ENCODE data around the gene PTPN7. TPM values are rescaled to one million over a fixed set of nuclear protein-coding genes. Genes with fewer than 3 reads are reported as not detected.
"Not testable (repeated sequence)": the region's sequence is repeated elsewhere in the genome, so short reads cannot be mapped to it uniquely, and the experiment has no call there.

The PTPN7 gene
- total RNA-seq, 1 donor from 2014 or later: not detected

DNA sequence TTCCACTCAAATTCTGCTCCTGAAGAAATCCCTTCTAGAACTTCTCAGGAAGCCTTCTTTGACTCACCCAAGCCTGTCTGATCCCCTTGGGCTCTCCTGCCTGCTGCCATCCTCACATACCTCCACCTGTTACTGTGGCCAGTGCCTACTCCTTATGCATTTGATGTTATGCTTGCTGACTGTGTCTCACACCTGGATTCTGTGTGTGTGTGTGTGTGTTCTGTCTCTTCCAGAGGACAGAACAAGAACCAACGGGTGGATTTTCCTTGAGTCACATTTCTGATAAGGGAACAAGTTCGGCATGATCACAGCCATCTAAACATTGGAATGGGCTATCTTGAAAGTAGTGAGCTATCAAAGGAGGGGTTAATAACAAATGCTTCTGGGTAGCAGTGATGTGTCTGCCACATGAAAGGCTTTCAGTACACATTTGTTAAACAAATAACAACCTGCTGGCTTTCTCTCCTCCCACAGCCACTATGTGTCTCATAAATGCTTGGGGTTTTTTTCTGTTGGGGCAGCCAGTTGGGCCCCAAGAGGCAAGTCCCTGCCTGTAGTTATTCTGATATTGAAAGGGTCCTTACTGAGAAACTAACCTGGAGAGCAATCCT lies 46.6 kb downstream of the PTPN7 start:
- H3K27ac Mint-ChIP-seq: no peak overlapping the region
- no peak overlapping the region for H3K4me3 Mint-ChIP-seq
- H3F3A ChIP-seq (ENCODE audit: low read depth): no peaks in the 10 kb centered on the region
- H2AFZ ChIP-seq (replicated peaks): no peak overlapping the region
- H3K27ac ChIP-seq: no peak overlapping the region
- no peak overlapping the region for H3K4me2 ChIP-seq
- no peak overlapping the region for H3K4me3 ChIP-seq
- no peaks in the 10 kb centered on the region for H3K9me3 ChIP-seq (ENCODE audit: low read depth)
- TF ChIP-seq EZH2 (IDR thresholded peaks at IDR 0.05) (no peak), EZH2phosphoT487 (IDR thresholded peaks at IDR 0.05) (no peak)
- TF ChIP-seq, protein P1, sequence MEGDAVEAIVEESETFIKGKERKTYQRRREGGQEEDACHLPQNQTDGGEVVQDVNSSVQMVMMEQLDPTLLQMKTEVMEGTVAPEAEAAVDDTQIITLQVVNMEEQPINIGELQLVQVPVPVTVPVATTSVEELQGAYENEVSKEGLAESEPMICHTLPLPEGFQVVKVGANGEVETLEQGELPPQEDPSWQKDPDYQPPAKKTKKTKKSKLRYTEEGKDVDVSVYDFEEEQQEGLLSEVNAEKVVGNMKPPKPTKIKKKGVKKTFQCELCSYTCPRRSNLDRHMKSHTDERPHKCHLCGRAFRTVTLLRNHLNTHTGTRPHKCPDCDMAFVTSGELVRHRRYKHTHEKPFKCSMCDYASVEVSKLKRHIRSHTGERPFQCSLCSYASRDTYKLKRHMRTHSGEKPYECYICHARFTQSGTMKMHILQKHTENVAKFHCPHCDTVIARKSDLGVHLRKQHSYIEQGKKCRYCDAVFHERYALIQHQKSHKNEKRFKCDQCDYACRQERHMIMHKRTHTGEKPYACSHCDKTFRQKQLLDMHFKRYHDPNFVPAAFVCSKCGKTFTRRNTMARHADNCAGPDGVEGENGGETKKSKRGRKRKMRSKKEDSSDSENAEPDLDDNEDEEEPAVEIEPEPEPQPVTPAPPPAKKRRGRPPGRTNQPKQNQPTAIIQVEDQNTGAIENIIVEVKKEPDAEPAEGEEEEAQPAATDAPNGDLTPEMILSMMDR (IDR thresholded peaks at IDR 0.05): no peak
- H3K9me3 Mint-ChIP-seq: no peaks in the 10 kb centered on the region
- no peaks in the 10 kb centered on the region for H3K36me3 ChIP-seq
- no peaks in the 10 kb centered on the region for H4K20me1 ChIP-seq (ENCODE audit: low read depth)
- peaks cover 20% of the 10 kb centered on the region for H3K4me1 Mint-ChIP-seq
- no peaks in the 10 kb centered on the region for H3K36me3 Mint-ChIP-seq
- peaks cover 10% of the 10 kb centered on the region for H3K4me1 ChIP-seq
- DNase-seq (ENCODE audit: low spot score): no peak
- no peaks in the 10 kb centered on the region for H3K27me3 ChIP-seq
- no peaks in the 10 kb centered on the region for H3K79me2 ChIP-seq (ENCODE audit: low read depth)
- peaks cover 2% of the 10 kb centered on the region for H3K27me3 Mint-ChIP-seq (ENCODE audit: insufficient read depth, low read depth)
- H3K9ac ChIP-seq: no peak overlapping the region

DNA sequence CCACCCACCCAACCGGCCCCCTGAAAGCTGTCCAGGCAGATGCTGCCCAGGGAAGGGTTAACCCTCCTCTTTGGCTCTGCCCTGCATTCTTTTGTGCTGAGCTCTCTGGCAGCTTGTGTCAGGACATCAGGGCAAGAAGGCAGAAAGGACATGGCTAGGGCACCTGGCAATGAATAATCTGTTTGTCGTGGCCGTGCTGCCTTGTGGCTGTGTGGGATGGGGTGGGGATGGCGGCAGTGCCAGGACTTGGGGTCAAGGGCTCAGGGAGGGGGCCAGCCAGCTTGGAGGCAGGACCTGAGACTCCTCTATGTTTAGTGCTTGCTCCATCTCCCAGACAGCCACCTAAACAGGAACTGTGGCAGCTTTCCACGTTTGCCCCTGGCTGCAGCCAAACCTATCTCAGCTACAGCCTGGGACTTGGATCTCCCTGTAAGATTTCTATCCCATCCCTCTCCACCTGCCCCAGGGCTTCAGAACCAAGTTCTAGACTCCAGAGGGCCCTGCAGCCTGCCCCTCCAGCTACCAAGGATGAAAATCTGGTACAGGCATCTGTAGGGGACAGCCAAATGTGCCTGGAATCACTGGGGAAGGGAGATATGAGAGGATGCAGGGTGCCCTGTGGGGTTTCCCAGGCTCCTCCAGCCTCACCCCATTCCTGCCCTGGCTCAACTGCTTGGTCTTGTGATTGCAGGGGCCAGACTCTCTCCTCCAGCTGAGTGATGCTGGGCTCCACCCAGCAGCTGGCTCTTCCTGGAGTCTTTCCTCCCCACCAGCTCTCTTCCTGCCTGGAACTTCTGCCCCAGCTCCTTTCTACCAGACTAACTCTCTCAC lies 47.3 kb downstream of the PTPN7 start:
- Histone ChIP-seq H3K27me3 (no peaks in the 10 kb centered on the region), H3F3A (ENCODE audit: low read depth) (peaks cover 1% of the 10 kb centered on the region), H3K36me3 (no peaks in the 10 kb centered on the region), H3K9ac (no peak overlapping the region), H3K4me3 (no peak overlapping the region), H3K4me2 (no peak overlapping the region), H3K27ac (no peak overlapping the region), H3K79me2 (ENCODE audit: low read depth) (no peaks in the 10 kb centered on the region), H3K4me1 (peaks cover 11% of the 10 kb centered on the region), H3K9me3 (ENCODE audit: low read depth) (no peaks in the 10 kb centered on the region), H4K20me1 (ENCODE audit: low read depth) (no peaks in the 10 kb centered on the region), H2AFZ (replicated peaks) (no peak overlapping the region)
- no peaks in the 10 kb centered on the region for H3K9me3 Mint-ChIP-seq
- DNase-seq (ENCODE audit: low spot score): no peak
- H3K36me3 Mint-ChIP-seq: no peaks in the 10 kb centered on the region
- TF ChIP-seq, protein P1 (IDR thresholded peaks at IDR 0.05): no peak
- no peak for TF ChIP-seq EZH2 (IDR thresholded peaks at IDR 0.05)
- TF ChIP-seq EZH2phosphoT487 (IDR thresholded peaks at IDR 0.05): no peak
- H3K4me3 Mint-ChIP-seq: no peak overlapping the region
- peak overlapping the region; percentile 89 for H3K27ac Mint-ChIP-seq
- peaks cover 6% of the 10 kb centered on the region for H3K27me3 Mint-ChIP-seq (ENCODE audit: insufficient read depth, low read depth)
- peaks cover 26% of the 10 kb centered on the region for H3K4me1 Mint-ChIP-seq

DNA sequence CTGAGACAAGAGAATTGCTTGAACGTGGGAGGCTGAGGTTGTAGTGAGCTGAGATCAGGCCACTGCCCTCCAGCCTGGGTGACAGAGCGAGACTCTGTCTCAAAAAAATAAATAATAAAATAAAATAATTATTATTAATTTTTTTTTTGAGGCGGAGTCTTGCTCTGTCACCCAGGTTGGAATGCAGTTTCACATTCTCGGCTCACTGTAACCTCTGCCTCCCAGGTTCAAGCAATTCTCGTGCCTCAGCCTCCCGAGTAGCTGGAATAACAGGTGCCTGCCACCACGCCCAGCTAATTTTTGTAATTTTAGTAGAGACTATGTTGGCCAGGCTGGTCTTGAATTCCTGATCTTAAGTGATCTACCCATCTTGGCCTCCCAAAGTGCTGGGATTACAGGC lies 48.8 kb downstream of the PTPN7 start:
- H3K27ac ChIP-seq; H3K9me3 Mint-ChIP-seq; H3K4me2 ChIP-seq; H2AFZ ChIP-seq (replicated peaks); DNase-seq (ENCODE audit: low spot score); H3K36me3 Mint-ChIP-seq; H3K79me2 ChIP-seq (ENCODE audit: low read depth); H3K9me3 ChIP-seq (ENCODE audit: low read depth); H3K4me3 Mint-ChIP-seq; H4K20me1 ChIP-seq (ENCODE audit: low read depth); H3K27me3 ChIP-seq; H3K27ac Mint-ChIP-seq; H3K4me3 ChIP-seq; H3K36me3 ChIP-seq; H3K9ac ChIP-seq: not testable (repeated sequence)
- Mint-ChIP-seq H3K4me1 (peaks cover 39% of the 10 kb centered on the region), H3K27me3 (ENCODE audit: insufficient read depth, low read depth) (peaks cover 11% of the 10 kb centered on the region)
- Histone ChIP-seq H3F3A (ENCODE audit: low read depth) (peaks cover 11% of the 10 kb centered on the region), H3K4me1 (peaks cover 25% of the 10 kb centered on the region)

DNA sequence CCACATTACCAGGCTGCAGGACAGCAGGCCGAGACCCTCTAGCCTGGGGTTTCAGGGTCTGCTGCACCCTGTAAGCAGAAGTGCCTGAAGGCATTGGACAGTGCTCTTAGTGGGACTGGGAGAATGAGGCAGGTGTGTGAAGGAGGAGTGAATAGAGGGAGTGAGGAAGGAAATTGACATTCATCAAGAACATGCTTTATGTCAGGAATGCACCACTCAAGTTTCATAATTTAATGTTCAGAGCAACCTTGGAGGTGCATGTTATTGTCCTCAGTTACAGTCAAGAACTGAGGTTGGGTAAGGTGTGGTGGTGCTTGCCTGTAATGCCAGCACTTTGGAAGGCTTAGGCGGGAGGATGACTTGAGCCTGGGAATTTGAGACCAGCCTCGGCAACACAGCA lies 49.4 kb downstream of the PTPN7 start:
- no peak overlapping the region for H3K4me2 ChIP-seq
- TF ChIP-seq EZH2 (IDR thresholded peaks at IDR 0.05): no peak
- no peak for TF ChIP-seq EZH2phosphoT487 (IDR thresholded peaks at IDR 0.05)
- TF ChIP-seq, protein P1 (IDR thresholded peaks at IDR 0.05): no peak
- peak overlapping the region; percentile 89 for H3K27ac Mint-ChIP-seq
- no peak overlapping the region for H3K4me3 Mint-ChIP-seq
- peaks cover 14% of the 10 kb centered on the region for H3F3A ChIP-seq (ENCODE audit: low read depth)
- H3K36me3 ChIP-seq: no peaks in the 10 kb centered on the region
- no peak overlapping the region for H2AFZ ChIP-seq (replicated peaks)
- no peaks in the 10 kb centered on the region for H3K27me3 ChIP-seq
- no peak overlapping the region for H3K4me3 ChIP-seq
- H3K4me1 ChIP-seq: peaks cover 32% of the 10 kb centered on the region
- peaks cover 42% of the 10 kb centered on the region for H3K4me1 Mint-ChIP-seq
- no peaks in the 10 kb centered on the region for H4K20me1 ChIP-seq (ENCODE audit: low read depth)
- H3K36me3 Mint-ChIP-seq: no peaks in the 10 kb centered on the region
- no peaks in the 10 kb centered on the region for H3K9me3 Mint-ChIP-seq
- H3K9me3 ChIP-seq (ENCODE audit: low read depth): no peaks in the 10 kb centered on the region
- peaks cover 11% of the 10 kb centered on the region for H3K27me3 Mint-ChIP-seq (ENCODE audit: insufficient read depth, low read depth)
- no peak for DNase-seq (ENCODE audit: low spot score)
- H3K27ac ChIP-seq: no peak overlapping the region
- no peak overlapping the region for H3K9ac ChIP-seq
- no peaks in the 10 kb centered on the region for H3K79me2 ChIP-seq (ENCODE audit: low read depth)

Measured in neural progenitor cell (in vitro differentiated cells).